Mucosa of stomach (tissue), 1 donor: ENCODE measurements around the gene ST8SIA3.

ENCODE experiments used
- H3K27me3 ChIP-seq: one replicate; pipeline ENCODE4 v1.7.0; 2013; ENCODE audit warnings: mild to moderate bottlenecking, low read length; ENCODE audit not compliant: control insufficient read depth, insufficient read depth
- H3K36me3 ChIP-seq: one replicate; pipeline ENCODE4 v1.7.0; 2013; ENCODE audit warnings: low read length; ENCODE audit not compliant: control insufficient read depth, insufficient read depth
- H3K4me1 ChIP-seq: one replicate; pipeline ENCODE4 v1.7.0; 2013; ENCODE audit warnings: mild to moderate bottlenecking, low read length; ENCODE audit not compliant: control insufficient read depth, insufficient read depth
- H3K4me3 ChIP-seq: one replicate; pipeline ENCODE4 v1.7.0; 2013; ENCODE audit warnings: low read length
- H3K9ac ChIP-seq: one replicate; pipeline ENCODE4 v1.7.0; 2013; ENCODE audit warnings: mild to moderate bottlenecking, low read length, moderate library complexity
- H3K9me3 ChIP-seq: one replicate; pipeline ENCODE4 v1.7.0; 2013; ENCODE audit warnings: mild to moderate bottlenecking, low read length, moderate library complexity; ENCODE audit not compliant: control insufficient read depth
- donor health status: Pancreatic carcinoma.

The ST8SIA3 gene

DNA sequence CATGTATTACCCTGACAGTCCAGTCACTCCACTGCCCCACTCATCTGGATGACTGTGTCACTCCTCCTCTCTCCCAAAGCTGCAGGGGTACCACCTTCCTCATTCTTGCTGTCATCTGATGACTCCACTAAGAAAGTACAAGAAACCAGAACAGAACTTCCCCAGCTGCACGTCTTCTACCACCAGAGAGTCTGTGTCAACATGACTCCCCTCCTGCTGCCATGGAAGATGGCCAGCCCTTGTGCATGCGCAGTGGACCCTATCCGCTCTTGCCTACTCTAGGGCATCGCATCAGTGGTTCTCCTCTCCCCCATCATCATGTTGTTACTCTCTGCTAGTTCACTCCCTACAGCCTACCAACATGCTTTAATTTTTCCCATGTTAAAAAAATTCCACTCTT is 14.5 kb upstream of the ST8SIA3 start:
- Histone ChIP-seq H3K36me3 (no peaks in the 10 kb centered on the region), H3K9ac (no peak overlapping the region), H3K4me1 (no peaks in the 10 kb centered on the region), H3K9me3 (no peaks in the 10 kb centered on the region), H3K27me3 (no peaks in the 10 kb centered on the region), H3K4me3 (no peak overlapping the region)

- no peaks in the 10 kb centered on the region for H3K36me3 ChIP-seq
- no peaks in the 10 kb centered on the region for H3K9me3 ChIP-seq
- no peaks in the 10 kb centered on the region for H3K4me1 ChIP-seq
- H3K27me3 ChIP-seq, result no peaks in the 10 kb centered on the region
- H3K9ac ChIP-seq, result no peak overlapping the region
- H3K4me3 ChIP-seq, result no peak overlapping the region
These were observed 8.5 kb upstream of the ST8SIA3 start for GRCh38 chr18:57343833-57344232.

- peaks cover 11% of the 10 kb centered on the region for H3K27me3 ChIP-seq
- H3K4me1 ChIP-seq, result no peaks in the 10 kb centered on the region
- H3K4me3 ChIP-seq, result no peak overlapping the region
- no peaks in the 10 kb centered on the region for H3K9me3 ChIP-seq
- no peaks in the 10 kb centered on the region for H3K36me3 ChIP-seq
- no peak overlapping the region for H3K9ac ChIP-seq
These were observed 5.5 kb upstream of the ST8SIA3 start for GRCh38 chr18:57346876-57347275.

GRCh38 chr18:57347784-57348183 is 4.6 kb upstream of the ST8SIA3 start:
- H3K4me1 ChIP-seq, result no peaks in the 10 kb centered on the region
- H3K9ac ChIP-seq, result no peak overlapping the region
- no peak overlapping the region for H3K4me3 ChIP-seq
- no peaks in the 10 kb centered on the region for H3K36me3 ChIP-seq
- H3K27me3 ChIP-seq, result peaks cover 18% of the 10 kb centered on the region
- H3K9me3 ChIP-seq, result no peaks in the 10 kb centered on the region

GRCh38 chr18:57352761-57353136 is 392 bp downstream of the ST8SIA3 start:
- Histone ChIP-seq H3K27me3 (peaks cover 35% of the 10 kb centered on the region), H3K4me3 (no peak overlapping the region), H3K9me3 (no peaks in the 10 kb centered on the region), H3K36me3 (no peaks in the 10 kb centered on the region), H3K4me1 (no peaks in the 10 kb centered on the region), H3K9ac (no peak overlapping the region)

- Histone ChIP-seq H3K36me3 (no peaks in the 10 kb centered on the region), H3K4me3 (no peak overlapping the region), H3K9ac (no peak overlapping the region), H3K27me3 (peaks cover 35% of the 10 kb centered on the region), H3K4me1 (no peaks in the 10 kb centered on the region), H3K9me3 (no peaks in the 10 kb centered on the region)
These were observed 981 bp downstream of the ST8SIA3 start for GRCh38 chr18:57353137-57353939.

- Histone ChIP-seq H3K27me3 (peaks cover 35% of the 10 kb centered on the region), H3K9me3 (no peaks in the 10 kb centered on the region), H3K4me1 (no peaks in the 10 kb centered on the region), H3K36me3 (no peaks in the 10 kb centered on the region), H3K4me3 (no peak overlapping the region), H3K9ac (no peak overlapping the region)
These were observed 1.6 kb downstream of the ST8SIA3 start for GRCh38 chr18:57353940-57354461.

GRCh38 chr18:57359433-57359832 is 7.1 kb downstream of the ST8SIA3 start:
- Histone ChIP-seq H3K4me1 (no peaks in the 10 kb centered on the region), H3K27me3 (peaks cover under 1% of the 10 kb centered on the region), H3K9me3 (no peaks in the 10 kb centered on the region), H3K9ac (no peak overlapping the region), H3K4me3 (no peak overlapping the region), H3K36me3 (no peaks in the 10 kb centered on the region)

DNA sequence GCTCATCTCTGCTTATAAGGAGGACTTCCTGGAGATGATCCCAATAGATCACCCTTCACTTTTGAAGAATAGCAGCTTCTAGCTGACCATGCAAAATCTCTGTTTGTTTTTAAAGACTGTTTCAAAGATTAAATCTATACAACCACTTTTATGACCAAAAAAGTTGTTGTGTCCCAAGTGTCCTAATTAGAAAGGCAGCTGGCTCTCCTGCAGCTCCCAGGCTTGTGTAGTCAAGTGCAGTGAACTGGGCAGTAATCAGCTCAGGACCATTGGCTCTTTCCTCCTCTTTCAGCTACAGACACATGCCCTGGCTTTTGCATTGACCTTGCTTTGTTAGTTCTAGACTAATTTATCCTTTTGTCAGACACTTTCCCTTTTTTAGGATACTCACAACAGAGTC is 10.4 kb downstream of the ST8SIA3 start:
- Histone ChIP-seq H3K36me3 (no peaks in the 10 kb centered on the region), H3K27me3 (no peaks in the 10 kb centered on the region)

GRCh38 chr18:57364460-57364859 is 12.1 kb downstream of the ST8SIA3 start:
- Histone ChIP-seq H3K4me1 (no peaks in the 10 kb centered on the region), H3K9ac (no peak overlapping the region), H3K36me3 (no peaks in the 10 kb centered on the region), H3K27me3 (no peaks in the 10 kb centered on the region), H3K9me3 (no peaks in the 10 kb centered on the region), H3K4me3 (no peak overlapping the region)

More for the DNA sequence above, 10.4 kb downstream of the ST8SIA3 start:
- H3K4me1 ChIP-seq, result no peaks in the 10 kb centered on the region
- H3K9ac ChIP-seq, result no peak overlapping the region
- H3K4me3 ChIP-seq, result no peak overlapping the region
- H3K9me3 ChIP-seq, result no peaks in the 10 kb centered on the region

DNA sequence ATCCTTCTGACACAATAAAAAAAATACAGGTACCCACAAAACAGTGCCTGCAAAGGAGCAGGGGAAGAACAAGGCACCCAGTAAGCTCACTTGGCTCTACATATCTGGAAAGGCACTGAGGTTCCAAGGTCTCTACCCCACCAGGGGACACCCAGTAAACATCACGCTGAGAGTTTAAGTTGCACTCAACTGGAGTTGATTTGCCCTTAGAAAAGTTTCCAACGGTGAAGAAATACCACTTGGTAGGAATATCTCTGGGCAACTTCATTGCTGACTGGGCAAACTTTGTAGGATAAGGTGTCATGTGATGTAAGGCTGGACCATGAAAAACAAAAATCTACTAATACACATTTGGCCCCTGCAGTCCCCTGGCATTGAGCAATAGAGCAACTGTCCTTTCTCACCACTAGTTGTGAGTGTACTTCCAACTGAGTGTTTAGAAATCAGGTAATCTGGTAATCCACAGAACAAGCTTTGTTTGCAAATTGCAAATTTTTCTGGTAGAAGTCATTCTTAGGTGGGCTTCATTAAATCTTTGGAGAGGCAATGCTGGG is 14.2 kb downstream of the ST8SIA3 start:
- Histone ChIP-seq H3K27me3 (no peaks in the 10 kb centered on the region), H3K9ac (no peak overlapping the region), H3K4me1 (no peaks in the 10 kb centered on the region), H3K9me3 (no peaks in the 10 kb centered on the region), H3K36me3 (no peaks in the 10 kb centered on the region), H3K4me3 (no peak overlapping the region)

DNA sequence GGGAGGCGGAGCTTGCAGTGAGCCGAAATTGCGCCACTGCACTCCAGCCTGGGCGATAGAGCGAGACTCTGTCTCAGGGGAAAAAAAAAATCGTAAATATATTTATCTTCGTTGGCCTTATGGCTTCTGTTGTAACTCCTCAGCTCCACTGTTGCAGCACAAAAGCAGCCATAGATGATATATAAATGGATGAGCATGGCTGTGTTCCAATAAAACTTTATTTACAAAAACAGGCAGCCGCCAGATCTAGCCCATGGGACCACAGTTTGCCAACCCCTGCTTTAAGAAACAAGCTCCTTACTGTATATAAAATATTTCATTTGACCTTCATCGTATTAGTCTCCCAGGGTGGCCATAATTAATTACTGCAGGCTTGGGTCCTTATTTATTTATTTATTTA is 20.1 kb downstream of the ST8SIA3 start:
- Histone ChIP-seq H3K27me3 (no peaks in the 10 kb centered on the region), H3K9ac (no peak overlapping the region)

More for the DNA sequence above, 20.1 kb downstream of the ST8SIA3 start:
- H3K4me1 ChIP-seq, result no peaks in the 10 kb centered on the region
- H3K36me3 ChIP-seq, result no peaks in the 10 kb centered on the region
- no peaks in the 10 kb centered on the region for H3K9me3 ChIP-seq
- no peak overlapping the region for H3K4me3 ChIP-seq
